ENCODE measurements around the gene ZNF148.

Gene ZNF148

GRCh38 chr3:125332504-125332903, 42.6 kb downstream of the ZNF148 start:
- DNase-seq (ENCODE audit: low read depth): no peak

GRCh38 chr3:125331243-125331642, 43.9 kb downstream of the ZNF148 start:
- DNase-seq (ENCODE audit: low read depth): no peak

- no peak for DNase-seq (ENCODE audit: low read depth)
These were observed 48.2 kb downstream of the ZNF148 start for GRCh38 chr3:125326957-125327356.

GRCh38 chr3:125325746-125326145, 49.4 kb downstream of the ZNF148 start:
- DNase-seq (ENCODE audit: low read depth): no peak

DNA sequence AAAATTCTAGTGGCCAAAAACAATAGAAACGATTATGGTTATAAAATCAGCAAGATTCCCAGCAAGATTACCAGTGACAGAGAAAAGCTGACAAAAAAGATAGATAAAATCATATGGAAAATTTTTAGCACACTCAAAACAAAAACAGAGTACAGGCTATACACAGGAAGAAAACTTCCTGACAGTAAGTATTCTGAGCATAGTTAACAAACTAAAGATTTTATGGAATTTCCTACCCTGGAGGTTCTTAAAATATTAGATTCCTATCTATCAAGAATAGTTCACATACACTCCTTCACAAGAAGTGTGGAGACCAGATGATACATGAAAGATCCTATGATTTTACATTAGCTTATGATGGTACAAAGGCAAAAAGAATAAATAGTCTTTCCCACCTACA, 50.8 kb downstream of the ZNF148 start:
- DNase-seq (ENCODE audit: low read depth): no peak

DNA sequence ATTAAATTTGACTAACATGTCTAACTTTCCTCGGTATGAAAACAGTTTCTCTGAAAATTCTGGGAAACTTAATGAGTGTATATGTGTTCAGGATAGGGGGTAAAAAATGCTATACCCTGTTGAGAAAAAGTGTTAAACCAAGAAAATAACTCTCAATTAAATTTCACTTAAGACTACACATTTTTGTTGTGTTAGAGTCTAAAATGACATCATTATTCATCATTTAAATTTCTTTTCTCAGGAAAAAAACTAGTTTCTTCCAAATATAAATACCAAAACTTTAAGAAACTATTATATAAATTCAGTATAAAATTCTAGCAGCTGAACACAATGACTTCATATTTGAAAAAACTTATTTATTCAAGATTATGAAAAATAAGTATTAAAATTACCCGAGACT, 52.2 kb downstream of the ZNF148 start:
- no peak for DNase-seq (ENCODE audit: low read depth)

DNA sequence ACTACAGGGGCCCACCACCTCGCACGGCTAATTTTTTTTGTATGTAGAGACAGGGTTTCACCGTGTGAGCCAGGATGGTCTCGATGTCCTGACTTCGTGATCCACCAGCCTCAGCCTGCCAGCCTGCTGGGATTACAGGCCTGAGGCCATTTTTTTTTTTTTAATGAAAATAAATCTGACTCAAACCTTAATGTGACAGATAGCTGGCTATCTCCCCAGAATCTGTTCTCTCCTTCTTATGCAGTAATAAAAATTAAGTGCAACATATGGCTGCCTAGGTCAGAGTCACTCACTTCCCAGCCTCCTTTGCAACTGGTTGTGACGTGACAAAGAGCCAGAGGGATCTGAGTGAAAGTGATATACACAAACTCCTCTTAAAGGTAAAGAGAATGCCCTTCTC, 53.0 kb downstream of the ZNF148 start:
- DNase-seq (ENCODE audit: low read depth): no peak

DNA sequence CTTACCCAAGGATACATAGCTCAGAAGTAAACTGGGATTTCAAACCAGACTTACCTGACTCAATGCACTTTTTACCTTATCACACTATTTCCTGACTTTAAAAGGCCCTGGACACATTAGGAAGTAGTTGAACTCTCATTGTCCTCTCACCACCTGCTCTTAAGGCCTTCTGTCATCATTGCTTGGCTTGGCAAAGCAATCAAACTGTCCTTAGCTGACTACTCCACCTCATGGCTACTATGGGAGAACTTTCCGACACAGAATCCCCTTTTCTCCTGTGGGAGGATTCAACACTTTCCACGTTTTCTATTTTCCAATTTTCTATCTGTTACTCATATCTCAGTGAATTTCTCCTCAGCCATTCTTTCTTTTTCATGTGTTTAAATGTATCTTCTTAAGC, 55.4 kb downstream of the ZNF148 start:
- no peak for DNase-seq (ENCODE audit: low read depth)

GRCh38 chr3:125318871-125319270, 56.3 kb downstream of the ZNF148 start:
- DNase-seq (ENCODE audit: low read depth): no peak

GRCh38 chr3:125318167-125318865, 56.8 kb downstream of the ZNF148 start:
- no peak for DNase-seq (ENCODE audit: low read depth)

DNA sequence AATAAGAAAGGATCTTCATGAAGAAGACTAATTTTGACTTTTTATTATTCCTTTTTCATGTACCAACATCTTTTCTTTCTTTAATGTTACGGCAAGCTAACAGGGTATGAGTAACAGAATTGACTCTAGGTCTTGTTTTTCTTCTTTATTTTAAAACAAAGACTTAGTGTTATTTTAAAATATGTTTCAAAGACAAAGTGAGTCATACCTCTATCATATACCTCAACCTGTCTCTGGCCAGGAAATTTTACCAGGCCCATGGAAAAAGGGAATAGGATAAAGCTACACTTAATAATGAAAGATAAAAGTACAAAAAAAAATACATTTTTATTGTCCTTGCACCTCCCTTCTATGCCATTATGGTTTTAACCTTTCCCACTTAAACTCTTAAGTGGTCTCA, 57.4 kb downstream of the ZNF148 start:
- DNase-seq (ENCODE audit: low read depth): no peak

GRCh38 chr3:125316949-125317348, 58.2 kb downstream of the ZNF148 start:
- no peak for DNase-seq (ENCODE audit: low read depth)

DNA sequence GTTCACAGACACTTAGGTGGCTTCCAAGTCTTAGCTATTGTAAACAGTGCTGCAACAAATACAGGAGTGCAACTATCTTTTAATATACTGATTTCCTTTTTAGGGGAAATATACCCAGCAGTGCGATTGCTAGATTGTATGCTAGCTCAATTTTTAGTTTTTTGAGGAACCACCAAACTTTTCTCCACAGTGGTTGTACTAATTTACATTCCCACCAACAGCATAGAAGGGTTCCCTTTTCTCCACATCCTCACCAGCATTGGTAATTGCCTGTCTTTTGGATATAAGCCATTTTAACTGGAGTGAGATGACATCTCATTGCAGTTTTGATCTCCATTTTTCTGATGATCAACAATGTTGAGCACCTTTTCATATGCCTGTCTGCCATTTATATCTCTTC, 58.9 kb downstream of the ZNF148 start:
- no peak for DNase-seq (ENCODE audit: low read depth)

- DNase-seq (ENCODE audit: low read depth): no peak
These were observed 62.0 kb downstream of the ZNF148 start for GRCh38 chr3:125313060-125313635.

DNA sequence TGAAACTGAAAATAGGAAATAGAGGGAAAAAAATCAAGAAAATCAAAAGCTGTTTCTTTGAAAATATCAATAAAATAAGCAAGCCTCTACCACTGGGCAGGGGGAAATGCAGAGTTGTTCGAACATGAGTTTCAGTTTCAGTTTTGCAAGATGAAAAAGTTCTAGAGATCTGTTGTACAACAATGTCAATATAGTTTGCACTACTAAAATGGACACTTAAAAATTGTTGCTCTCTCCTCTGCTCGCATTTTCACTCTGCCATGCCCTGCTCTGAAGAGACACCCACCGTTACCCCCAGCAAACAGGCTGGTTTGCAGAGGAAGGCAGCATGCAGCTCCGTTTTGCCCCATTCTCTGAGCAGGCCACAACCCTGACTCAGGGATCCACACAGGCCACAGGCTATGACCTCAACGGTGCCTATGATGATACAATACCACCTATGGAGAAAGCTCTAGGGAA, 64.5 kb downstream of the ZNF148 start:
- peak; percentile 15 for DNase-seq (ENCODE audit: low read depth)

DNA sequence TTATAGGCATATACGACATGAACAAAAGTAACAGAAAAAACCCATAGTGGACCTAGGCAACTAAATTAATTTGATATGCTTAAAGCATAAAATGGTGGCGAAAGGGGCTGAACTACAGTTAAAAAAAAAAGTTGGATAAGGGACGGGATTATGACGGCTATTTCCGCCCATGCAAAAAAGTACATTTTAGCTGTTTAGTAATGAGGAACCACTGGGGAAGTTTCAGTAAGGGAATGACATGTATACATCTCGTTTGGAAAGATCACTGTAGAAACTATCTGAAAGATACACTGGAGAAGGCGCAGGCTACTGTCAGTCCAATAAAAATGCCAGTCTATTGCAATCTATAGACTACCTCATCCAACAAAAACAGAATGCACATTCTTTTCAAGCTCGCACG, 65.6 kb downstream of the ZNF148 start:
- DNase-seq (ENCODE audit: low read depth): no peak

GRCh38 chr3:125306620-125307019, 68.5 kb downstream of the ZNF148 start:
- no peak for DNase-seq (ENCODE audit: low read depth)

DNA sequence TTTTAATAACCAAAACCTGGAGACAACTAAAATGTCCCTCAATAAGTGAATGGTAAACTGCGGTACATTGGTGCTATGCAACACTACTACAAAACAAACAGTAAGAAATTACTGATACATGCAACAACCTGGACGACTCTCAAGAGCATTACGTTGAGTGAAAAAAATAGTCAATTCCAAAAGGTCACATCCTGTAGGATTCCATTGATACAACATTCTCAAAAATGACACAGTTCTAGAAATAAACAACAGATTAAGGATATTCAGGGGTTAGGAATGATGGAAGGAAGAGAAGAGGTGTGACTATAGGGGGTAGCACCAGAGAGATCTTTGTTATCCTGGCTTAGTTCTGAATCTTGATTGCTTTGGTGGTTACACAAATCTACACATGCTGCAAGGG, 72.2 kb downstream of the ZNF148 start:
- DNase-seq (ENCODE audit: low read depth): no peak

DNA sequence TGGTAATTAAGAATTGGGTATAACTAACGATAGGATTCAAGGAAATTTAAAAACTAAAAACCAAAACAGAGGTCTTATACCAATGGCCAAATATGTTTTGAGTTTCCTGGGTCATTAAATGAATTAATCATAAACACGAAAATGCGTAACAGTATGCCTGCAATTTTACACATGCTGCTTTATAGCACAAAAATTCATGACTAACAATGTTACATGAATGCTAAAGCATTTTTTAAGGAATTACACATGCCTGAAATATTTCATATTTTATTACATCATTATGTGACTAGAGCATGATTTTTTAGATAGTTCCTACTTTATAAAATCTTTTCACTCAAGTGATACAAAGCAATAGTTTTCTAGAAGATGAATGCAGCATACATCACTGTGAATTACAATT, 74.7 kb downstream of the ZNF148 start:
- DNase-seq (ENCODE audit: low read depth): no peak

DNA sequence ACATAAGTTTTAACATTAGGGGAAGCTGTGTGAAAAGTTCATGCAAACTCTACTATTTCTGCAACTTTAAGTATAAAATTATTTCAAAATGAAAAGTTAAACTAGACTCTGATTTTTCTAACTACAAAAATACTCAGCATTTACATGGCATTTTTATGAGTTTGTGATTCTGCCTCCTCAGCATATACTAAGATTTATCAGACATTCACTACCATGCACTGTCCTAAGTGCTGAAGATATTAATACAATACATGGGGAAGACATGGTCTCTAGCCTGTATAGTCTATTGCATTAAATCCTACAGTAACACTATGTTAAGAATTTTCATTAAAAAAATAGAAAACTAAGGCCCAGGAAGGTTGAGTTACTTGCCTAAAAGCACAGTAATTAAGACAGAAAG, 80.7 kb downstream of the ZNF148 start:
- DNase-seq (ENCODE audit: low read depth): no peak

GRCh38 chr3:125292015-125292414, 83.1 kb downstream of the ZNF148 start:
- DNase-seq (ENCODE audit: low read depth): no peak

GRCh38 chr3:125289429-125289981, 85.6 kb downstream of the ZNF148 start:
- no peak for DNase-seq (ENCODE audit: low read depth)

DNA sequence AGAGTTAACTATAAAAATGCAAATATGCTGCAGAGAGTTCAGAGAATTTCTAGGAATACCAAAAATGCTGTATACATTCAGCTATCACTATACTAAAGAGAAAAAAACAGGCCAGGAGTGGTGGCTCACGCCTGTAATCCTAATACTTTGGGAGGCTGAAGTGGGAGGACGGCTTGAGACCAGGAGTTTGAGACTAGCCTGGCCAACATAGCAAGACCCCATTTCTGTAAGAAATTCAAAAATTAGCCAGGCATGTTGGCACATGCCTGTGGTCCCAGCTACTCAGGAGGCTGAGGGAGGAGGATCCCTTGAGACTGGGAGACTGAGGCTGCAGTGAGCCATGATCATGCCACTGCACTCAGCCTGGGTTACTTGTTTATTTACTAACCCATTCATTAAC, 87.9 kb downstream of the ZNF148 start:
- DNase-seq (ENCODE audit: low read depth): no peak

GRCh38 chr3:125281381-125281780, 93.7 kb downstream of the ZNF148 start:
- no peak for DNase-seq (ENCODE audit: low read depth)

All from activated T-cell treated with anti-CD3 and anti-CD28 coated beads for 24 hours (primary cell).